IMR-90 (cell line): ENCODE results near the gene OMG. TPM values are rescaled to one million over a fixed set of nuclear protein-coding genes. Genes with fewer than 3 reads are reported as not detected.

Experiments used
- ATAC-seq: fragments of 200-7000 bp; cut with Tn5 transposase; 2 replicates; pipeline ENCODE4 v1.9.1; 2020; ENCODE audit warnings: low read depth, mild to moderate bottlenecking, moderate library complexity
- BruUV-seq: library from RNA; stranded (reverse); fragments of 400-500 nt; replicated peaks from 2 replicates; lab custom pipeline; 2021; lab: Mats Ljungman, UMichigan
- CTCF ChIA-PET: fragments of 300-600 bp; formaldehyde crosslinking; extraction: SDS; loops from one replicate; lab custom pipeline; 2021; ENCODE audit warnings: antibody characterized with exemption; lab: Yijun Ruan, JAX
- POLR2A ChIA-PET: fragments of 300-600 bp; sonication (Branson Sonifier 250); formaldehyde crosslinking; loops from one replicate; lab custom pipeline; 2022; ENCODE audit warnings: antibody characterized with exemption; ENCODE audit not compliant: unreplicated experiment; lab: Charles Lee
- DNase-seq: peaks from one replicate; pipeline ENCODE4 v3.0.0; 2013
- H2AFZ ChIP-seq: replicated peaks from 2 replicates; pipeline ENCODE3; 2013; ENCODE audit warnings: low read length, mild to moderate bottlenecking; ENCODE audit not compliant: poor library complexity
- H2AK5ac ChIP-seq: 2 replicates; pipeline ENCODE4 v1.6.1; 2013; ENCODE audit warnings: low read depth, low read length, inconsistent platforms
- H2AK9ac ChIP-seq: replicated peaks from 2 replicates; pipeline ENCODE3; 2013; ENCODE audit warnings: mild to moderate bottlenecking, low read depth, low read length, moderate library complexity; ENCODE audit not compliant: poor library complexity
- H2BK120ac ChIP-seq: 2 replicates; pipeline ENCODE4 v1.6.1; 2013; ENCODE audit warnings: low read depth, low read length, inconsistent platforms
- H2BK15ac ChIP-seq: 3 replicates; pipeline ENCODE4 v1.6.1; 2013; ENCODE audit warnings: low read depth, low read length, inconsistent platforms
- H2BK20ac ChIP-seq: 2 replicates; pipeline ENCODE4 v1.6.1; 2013; ENCODE audit warnings: low read depth, mild to moderate bottlenecking, inconsistent platforms, low read length, moderate library complexity
- H2BK5ac ChIP-seq: 2 replicates; pipeline ENCODE4 v1.6.1; 2013; ENCODE audit warnings: mild to moderate bottlenecking, low read depth, low read length, inconsistent platforms; ENCODE audit not compliant: poor library complexity, severe bottlenecking
- H3K14ac ChIP-seq: replicated peaks from 2 replicates; pipeline ENCODE4 v1.6.1; 2013; ENCODE audit warnings: low read depth, low read length, inconsistent platforms
- H3K18ac ChIP-seq: 2 replicates; pipeline ENCODE4 v1.6.1; 2013; ENCODE audit warnings: low read depth, low read length, control low read depth
- H3K23ac ChIP-seq: 2 replicates; pipeline ENCODE4 v1.6.1; 2013; ENCODE audit warnings: low read depth, low read length, inconsistent platforms
- H3K27ac ChIP-seq: 2 replicates; pipeline ENCODE4 v1.5.1; 2013; ENCODE audit warnings: mild to moderate bottlenecking, control low read depth, low read length; ENCODE audit not compliant: insufficient read depth
- H3K27me3 ChIP-seq: 2 replicates; pipeline ENCODE4 v1.6.1; 2013; ENCODE audit warnings: low read length; ENCODE audit not compliant: control insufficient read depth, insufficient read depth
- H3K36me3 ChIP-seq: 2 replicates; pipeline ENCODE4 v1.6.1; 2013; ENCODE audit warnings: low read length, mixed read lengths; ENCODE audit not compliant: control insufficient read depth, insufficient read depth
- H3K4ac ChIP-seq: 2 replicates; pipeline ENCODE4 v1.6.1; 2013; ENCODE audit warnings: low read depth, low read length, inconsistent platforms
- H3K4me1 ChIP-seq: 2 replicates; pipeline ENCODE4 v1.6.1; 2013; ENCODE audit warnings: low read length, mixed read lengths; ENCODE audit not compliant: control insufficient read depth, insufficient read depth
- H3K4me2 ChIP-seq: 2 replicates; pipeline ENCODE4 v1.6.1; 2013; ENCODE audit warnings: low read depth, mild to moderate bottlenecking, control low read depth, low read length, moderate library complexity
- H3K4me3 ChIP-seq: 2 replicates; pipeline ENCODE4 v1.5.1; 2013; ENCODE audit warnings: low read depth, mild to moderate bottlenecking, control low read depth, low read length, moderate library complexity; ENCODE audit not compliant: insufficient read depth
- H3K56ac ChIP-seq: 2 replicates; pipeline ENCODE4 v1.6.1; 2013; ENCODE audit warnings: low read length, inconsistent platforms; ENCODE audit not compliant: insufficient read depth; ENCODE audit errors: extremely low read depth
- H3K79me1 ChIP-seq, 2 experiments: 2 replicates each; pipeline ENCODE4 v1.6.1; 2013; ENCODE audit warnings: low read length in 2 of 2, inconsistent platforms in 1 of 2, low read depth in 1 of 2
- H3K9ac ChIP-seq: 2 replicates; pipeline ENCODE4 v1.6.1; 2013; ENCODE audit warnings: low read depth, low read length, control low read depth
- H3K9me1 ChIP-seq: 2 replicates; pipeline ENCODE4 v1.6.1; 2013; ENCODE audit warnings: low read length, inconsistent platforms; ENCODE audit not compliant: insufficient read depth
- H3K9me3 ChIP-seq: 2 replicates; pipeline ENCODE4 v1.6.1; 2013; ENCODE audit warnings: low read length; ENCODE audit not compliant: control insufficient read depth, insufficient read depth
- H4K20me1 ChIP-seq: 2 replicates; pipeline ENCODE4 v1.6.1; 2013; ENCODE audit warnings: low read length, inconsistent platforms; ENCODE audit not compliant: insufficient read depth
- H4K5ac ChIP-seq: 2 replicates; pipeline ENCODE4 v1.6.1; 2013; ENCODE audit warnings: mild to moderate bottlenecking, low read depth, low read length, control low read depth
- H4K8ac ChIP-seq, 2 experiments: 2 replicates each; pipeline ENCODE4 v1.6.1; 2013; ENCODE audit warnings: low read depth in 2 of 2, low read length in 2 of 2, control low read depth in 1 of 2, inconsistent platforms in 1 of 2
- H4K91ac ChIP-seq: 2 replicates; pipeline ENCODE4 v1.6.1; 2013; ENCODE audit warnings: low read depth, low read length, inconsistent platforms; ENCODE audit not compliant: insufficient read depth
- BHLHE40 ChIP-seq: fragments of 150-350 bp; IDR thresholded peaks from 2 replicates; pipeline ENCODE4 v1.6.1; 2016; ENCODE audit warnings: mild to moderate bottlenecking, low read depth, low read length
- CEBPB ChIP-seq: IDR thresholded peaks from 2 replicates; pipeline ENCODE4 v1.6.1; 2012; ENCODE audit warnings: low read depth, low read length, improper control_type of control experiment
- CHD1 ChIP-seq: IDR thresholded peaks from 2 replicates; pipeline ENCODE4 v1.6.1; 2012; ENCODE audit warnings: low read depth, low read length, improper control_type of control experiment
- FOS ChIP-seq: fragments of 150-350 bp; IDR thresholded peaks from 2 replicates; pipeline ENCODE4 v1.6.1; 2016; ENCODE audit warnings: low read depth, low read length
- MAFK ChIP-seq: IDR thresholded peaks from 2 replicates; pipeline ENCODE4 v1.6.1; 2012; ENCODE audit warnings: low read depth, low read length, improper control_type of control experiment
- MAZ ChIP-seq: IDR thresholded peaks from 2 replicates; pipeline ENCODE4 v1.6.1; 2012; ENCODE audit warnings: low read depth, mild to moderate bottlenecking, low read length, improper control_type of control experiment, moderate library complexity, borderline replicate concordance
- MXI1 ChIP-seq: IDR thresholded peaks from 2 replicates; pipeline ENCODE4 v1.6.1; 2012; ENCODE audit warnings: low read depth, mild to moderate bottlenecking, low read length, moderate library complexity, borderline replicate concordance
- NFE2L2 ChIP-seq: fragments of 150-350 bp; IDR thresholded peaks from 2 replicates; pipeline ENCODE4 v1.6.1; 2016; ENCODE audit warnings: low read depth, mild to moderate bottlenecking, low read length
- POLR2A ChIP-seq: IDR thresholded peaks from 2 replicates; pipeline ENCODE4 v1.6.1; 2012; ENCODE audit warnings: mild to moderate bottlenecking, low read depth, low read length
- RAD21 ChIP-seq: IDR thresholded peaks from 2 replicates; pipeline ENCODE4 v1.6.1; 2012; ENCODE audit warnings: low read length, improper control_type of control experiment
- RCOR1 ChIP-seq: IDR thresholded peaks from 2 replicates; pipeline ENCODE4 v1.6.1; 2012; ENCODE audit warnings: mild to moderate bottlenecking, low read length, improper control_type of control experiment; ENCODE audit not compliant: insufficient replicate concordance
- RFX5 ChIP-seq: IDR thresholded peaks from 2 replicates; pipeline ENCODE4 v1.8.0; 2012; ENCODE audit warnings: low read depth, mild to moderate bottlenecking, low read length, moderate library complexity
- SMC3 ChIP-seq: fragments of 150-350 bp; IDR thresholded peaks from 2 replicates; pipeline ENCODE4 v1.6.1; 2016; ENCODE audit warnings: low read depth, mild to moderate bottlenecking, antibody characterized with exemption, low read length, moderate library complexity
- WGBS, 2 experiments: methylation state at CpG; one replicate each; pipeline versions ENCODE4 v1.1.5 to v1.1.7; 2013; ENCODE audit warnings: missing lambda C conversion rate in 2 of 2; ENCODE audit not compliant: insufficient read length in 1 of 2; ENCODE audit errors: extremely low coverage in 2 of 2; 5-methylcytosine and 5-hydroxymethylcytosine counted together
- dilution Hi-C: fragments of 300-500 bp; cut with HindIII; formaldehyde crosslinking; loops from one replicate; pipeline ENCODE4 v1.14.3; 2018; ENCODE audit warnings: low sequenced_read_pairs; ENCODE audit not compliant: unreplicated experiment
- in situ Hi-C: fragments of 300-500 bp; cut with MboI; formaldehyde crosslinking; loops from 3 replicates; pipeline ENCODE4 v1.14.3; 2019; ENCODE audit warnings: low sequenced_read_pairs, inconsistent platforms, mixed read lengths
- intact Hi-C: fragments of 100-400 bp; cut with micrococcal nuclease; formaldehyde crosslinking; loops from 2 replicates; pipeline ENCODE4 v1.10.0; 2022
- polyA plus RNA-seq, 3 experiments: library from polyadenylated mRNA; depleted of rRNA; stranded (reverse); fragments of >200 nt; gene quantifications; 2 replicates each; pipeline ENCODE4 v1.2.3, GENCODE V29; 2012; ENCODE audit warnings: low replicate concordance in 1 of 3
- total RNA-seq: library from RNA; depleted of rRNA; stranded (reverse); fragments of >200 nt; gene quantifications from 2 replicates; pipeline ENCODE4 v1.2.3, GENCODE V29; 2012
- TF ChIP-seq, protein P1 (sequence below): fragments of 150-350 bp; IDR thresholded peaks from 2 replicates; pipeline ENCODE4 v1.6.1; 2016; ENCODE audit warnings: low read depth, mild to moderate bottlenecking, low read length, moderate library complexity, borderline replicate concordance
- TF ChIP-seq, protein P2 (sequence below): conservative IDR thresholded peaks from 2 replicates; pipeline ENCODE4 v1.5.1; 2012; ENCODE audit warnings: mild to moderate bottlenecking, low read depth, low read length, improper control_type of control experiment
- TF ChIP-seq, protein P3 (sequence below): fragments of 150-350 bp; IDR thresholded peaks from 2 replicates; pipeline ENCODE4 v1.6.1; 2017; ENCODE audit warnings: mild to moderate bottlenecking, antibody characterized with exemption, low read length, low read depth

Gene OMG
- total and polyA plus RNA-seq, 2 of the 4 experiments (the other 2 are of a cell fraction): 0.18 TPM; not detected in 1

DNA sequence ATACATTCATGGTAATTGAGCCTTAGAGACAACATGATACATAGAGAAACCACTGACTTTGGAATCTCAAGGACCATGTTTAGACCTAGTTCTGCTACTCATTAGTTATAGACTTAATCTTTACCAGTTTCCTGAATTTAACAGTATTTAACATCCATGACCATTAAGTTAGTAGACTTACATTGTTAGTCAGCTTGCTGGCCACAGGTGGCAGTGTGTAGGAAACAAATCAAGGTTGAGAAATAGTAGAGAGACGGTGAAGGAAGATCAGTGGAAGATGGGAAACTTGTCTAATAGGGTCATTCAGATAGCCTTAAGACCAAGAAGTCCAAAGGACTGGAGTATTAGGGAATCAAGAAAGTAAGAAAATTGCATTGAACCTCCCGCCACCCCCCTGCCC, 31.0 kb downstream of the OMG start:
- Histone ChIP-seq H3K4me2 (no peak overlapping the region), H3K56ac (no peak overlapping the region), H4K8ac (no peak overlapping the region), H3K4me1 (peaks cover 8% of the 10 kb centered on the region), H3K27me3 (no peaks in the 10 kb centered on the region), H2AK9ac (no peak overlapping the region), H3K23ac (no peak overlapping the region), H3K18ac (no peak overlapping the region), H3K14ac (no peak overlapping the region), H3K36me3 (peaks cover 10% of the 10 kb centered on the region), H4K5ac (no peak overlapping the region), H3K9me3 (no peaks in the 10 kb centered on the region), H3K27ac (no peak overlapping the region), H2BK20ac (no peak overlapping the region), H2BK5ac (no peak overlapping the region), H3K79me1 (peaks cover 0 to 9% of the 10 kb centered on the region in 2 experiments; a peak in 3 of 4 replicates), H3K4ac (no peak overlapping the region), H2BK15ac (no peak overlapping the region), H3K4me3 (no peak overlapping the region), H4K91ac (no peak overlapping the region), H3K9me1 (peaks cover 8% of the 10 kb centered on the region), H2AK5ac (no peak overlapping the region), H3K9ac (no peak overlapping the region), H4K20me1 (no peaks in the 10 kb centered on the region), H2BK120ac (no peak overlapping the region), H2AFZ (no peak overlapping the region)
- dilution Hi-C loops (no loop called here), in situ Hi-C loops (no loop called here), intact Hi-C loops (loop anchor here (5.0 kb wide), 1 partner anchor 91 kb away; no protein-coding TSS in a partner anchor)
- CTCF ChIA-PET: interaction anchor here (0.6 to 1.8 kb wide), 4 partner anchors 10 to 113 kb away, joined by 3 to 5 read pairs (median 4); no protein-coding TSS in a partner anchor
- DNase-seq: no peak
- BruUV-seq: no TSS peak
- TF ChIP-seq, protein P1, sequence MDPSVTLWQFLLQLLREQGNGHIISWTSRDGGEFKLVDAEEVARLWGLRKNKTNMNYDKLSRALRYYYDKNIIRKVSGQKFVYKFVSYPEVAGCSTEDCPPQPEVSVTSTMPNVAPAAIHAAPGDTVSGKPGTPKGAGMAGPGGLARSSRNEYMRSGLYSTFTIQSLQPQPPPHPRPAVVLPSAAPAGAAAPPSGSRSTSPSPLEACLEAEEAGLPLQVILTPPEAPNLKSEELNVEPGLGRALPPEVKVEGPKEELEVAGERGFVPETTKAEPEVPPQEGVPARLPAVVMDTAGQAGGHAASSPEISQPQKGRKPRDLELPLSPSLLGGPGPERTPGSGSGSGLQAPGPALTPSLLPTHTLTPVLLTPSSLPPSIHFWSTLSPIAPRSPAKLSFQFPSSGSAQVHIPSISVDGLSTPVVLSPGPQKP: no peak
- TF ChIP-seq BHLHE40 (no peak), MAFK (no peak), CEBPB (no peak), NFE2L2 (no peak), SMC3 (no peak), POLR2A (no peak), RAD21 (no peak), MXI1 (no peak), MAZ (no peak), CHD1 (no peak), FOS (no peak), RFX5 (no peak), RCOR1 (no peak)
- TF ChIP-seq, protein P2, sequence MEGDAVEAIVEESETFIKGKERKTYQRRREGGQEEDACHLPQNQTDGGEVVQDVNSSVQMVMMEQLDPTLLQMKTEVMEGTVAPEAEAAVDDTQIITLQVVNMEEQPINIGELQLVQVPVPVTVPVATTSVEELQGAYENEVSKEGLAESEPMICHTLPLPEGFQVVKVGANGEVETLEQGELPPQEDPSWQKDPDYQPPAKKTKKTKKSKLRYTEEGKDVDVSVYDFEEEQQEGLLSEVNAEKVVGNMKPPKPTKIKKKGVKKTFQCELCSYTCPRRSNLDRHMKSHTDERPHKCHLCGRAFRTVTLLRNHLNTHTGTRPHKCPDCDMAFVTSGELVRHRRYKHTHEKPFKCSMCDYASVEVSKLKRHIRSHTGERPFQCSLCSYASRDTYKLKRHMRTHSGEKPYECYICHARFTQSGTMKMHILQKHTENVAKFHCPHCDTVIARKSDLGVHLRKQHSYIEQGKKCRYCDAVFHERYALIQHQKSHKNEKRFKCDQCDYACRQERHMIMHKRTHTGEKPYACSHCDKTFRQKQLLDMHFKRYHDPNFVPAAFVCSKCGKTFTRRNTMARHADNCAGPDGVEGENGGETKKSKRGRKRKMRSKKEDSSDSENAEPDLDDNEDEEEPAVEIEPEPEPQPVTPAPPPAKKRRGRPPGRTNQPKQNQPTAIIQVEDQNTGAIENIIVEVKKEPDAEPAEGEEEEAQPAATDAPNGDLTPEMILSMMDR: no peak
- TF ChIP-seq, protein P3, sequence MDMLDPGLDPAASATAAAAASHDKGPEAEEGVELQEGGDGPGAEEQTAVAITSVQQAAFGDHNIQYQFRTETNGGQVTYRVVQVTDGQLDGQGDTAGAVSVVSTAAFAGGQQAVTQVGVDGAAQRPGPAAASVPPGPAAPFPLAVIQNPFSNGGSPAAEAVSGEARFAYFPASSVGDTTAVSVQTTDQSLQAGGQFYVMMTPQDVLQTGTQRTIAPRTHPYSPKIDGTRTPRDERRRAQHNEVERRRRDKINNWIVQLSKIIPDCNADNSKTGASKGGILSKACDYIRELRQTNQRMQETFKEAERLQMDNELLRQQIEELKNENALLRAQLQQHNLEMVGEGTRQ: no peak
- POLR2A ChIA-PET: no interaction called here
- WGBS, 2 experiments: no CpG with 5 or more reads among the region's 2 CpGs
- ATAC-seq: no peak
